ENCODE data around the gene MMP24. TPM values are rescaled to one million over a fixed set of nuclear protein-coding genes. Genes with fewer than 3 reads are reported as not detected.

Gene MMP24
- total RNA-seq, 1 donor: under 0.01 TPM

- DNase-seq (ENCODE audit: low read depth in 2 of 3, low spot score in 2 of 3): no peak
Measured at GRCh38 chr20:35290186-35290886, 63.8 kb downstream of the MMP24 start.

- no peak for DNase-seq (ENCODE audit: low read depth in 2 of 3, low spot score in 2 of 3)
Measured at GRCh38 chr20:35290887-35291417, 64.5 kb downstream of the MMP24 start.

- no peak for DNase-seq (ENCODE audit: low read depth in 2 of 3, low spot score in 2 of 3)
Measured at GRCh38 chr20:35291654-35292503, 65.4 kb downstream of the MMP24 start, which contains the start of gene FAM83C. Gene FAM83C (minus strand): TSS chr20:35292425. CDS start chr20:35292304, 121 bp downstream.

- no peak for DNase-seq (ENCODE audit: low read depth in 2 of 3, low spot score in 2 of 3)
Measured at GRCh38 chr20:35292504-35293285, 66.2 kb downstream of the MMP24 start.

GRCh38 chr20:35293303-35294292 is 67.1 kb downstream of the MMP24 start:
- DNase-seq (ENCODE audit: low read depth in 2 of 3, low spot score in 2 of 3): no peak

- no peak for DNase-seq (ENCODE audit: low read depth in 2 of 3, low spot score in 2 of 3)
Measured at GRCh38 chr20:35294293-35294685, 67.8 kb downstream of the MMP24 start.

GRCh38 chr20:35295058-35295457 is 68.6 kb downstream of the MMP24 start:
- no peak for DNase-seq (ENCODE audit: low read depth in 2 of 3, low spot score in 2 of 3)

- no peak for DNase-seq (ENCODE audit: low read depth in 2 of 3, low spot score in 2 of 3)
Measured at GRCh38 chr20:35295674-35296073, 69.2 kb downstream of the MMP24 start.

- no peak for DNase-seq (ENCODE audit: low read depth in 2 of 3, low spot score in 2 of 3)
Measured at GRCh38 chr20:35296101-35296554, 69.6 kb downstream of the MMP24 start.

GRCh38 chr20:35297155-35297554 is 70.7 kb downstream of the MMP24 start:
- no peak for DNase-seq (ENCODE audit: low read depth in 2 of 3, low spot score in 2 of 3)

- DNase-seq (ENCODE audit: low read depth in 2 of 3, low spot score in 2 of 3): no peak
Measured at GRCh38 chr20:35297740-35298139, 71.2 kb downstream of the MMP24 start.

- DNase-seq (ENCODE audit: low read depth in 2 of 3, low spot score in 2 of 3): no peak
Measured at GRCh38 chr20:35298264-35298663, 71.8 kb downstream of the MMP24 start.

- no peak for DNase-seq (ENCODE audit: low read depth in 2 of 3, low spot score in 2 of 3)
Measured at GRCh38 chr20:35299780-35300179, 73.3 kb downstream of the MMP24 start.

- no peak for DNase-seq (ENCODE audit: low read depth in 2 of 3, low spot score in 2 of 3)
Measured at GRCh38 chr20:35300469-35301262, 74.2 kb downstream of the MMP24 start.

- DNase-seq (ENCODE audit: low read depth in 2 of 3, low spot score in 2 of 3): no peak
Measured at GRCh38 chr20:35301426-35301825, 74.9 kb downstream of the MMP24 start.

- no peak for DNase-seq (ENCODE audit: low read depth in 2 of 3, low spot score in 2 of 3)
Measured at GRCh38 chr20:35302421-35303335, 76.2 kb downstream of the MMP24 start.

GRCh38 chr20:35303382-35303734 is 76.9 kb downstream of the MMP24 start:
- no peak for DNase-seq (ENCODE audit: low read depth in 2 of 3, low spot score in 2 of 3)
